Measurements from ENCODE around the gene MST1. TPM values are rescaled to one million over a fixed set of nuclear protein-coding genes. Genes with fewer than 3 reads are reported as not detected.

The MST1 gene
- total RNA-seq, 1 experiment from 2014 or later: 1.7 TPM

- POLR2A ChIA-PET (ENCODE audit: unreplicated experiment): interaction anchor here (0.6 kb wide), 1 partner anchor 563 kb away, joined by 9 read pairs; no protein-coding TSS in a partner anchor
These were observed 17.7 kb downstream of the MST1 start for GRCh38 chr3:49671291-49672288.

GRCh38 chr3:49670940-49671290 is 18.4 kb downstream of the MST1 start:
- intact Hi-C loops (cut with micrococcal nuclease): loop anchor here (1.0 to 5.0 kb wide), 5 partner anchors 33 to 219 kb away; partner anchors contain the start of gene DAG1
- H2AFZ ChIP-seq (ENCODE audit: low read length): no peak overlapping the region
- ATAC-seq: no peak
- peaks cover 41% of the 10 kb centered on the region for H3K4me1 ChIP-seq (ENCODE audit: insufficient read depth, low read length)
- H3K27me3 ChIP-seq (ENCODE audit: low read length): no peaks in the 10 kb centered on the region
- no peaks in the 10 kb centered on the region for H4K20me1 ChIP-seq (ENCODE audit: low read length)
- no peak overlapping the region for H3K4me2 ChIP-seq (ENCODE audit: low read length)
- DNase-seq: no peak
- no peak overlapping the region for H3K27ac ChIP-seq (ENCODE audit: low read length)
- H3F3A ChIP-seq (ENCODE audit: low read length, unreplicated experiment): peaks cover 4% of the 10 kb centered on the region
- H3K4me3 ChIP-seq (ENCODE audit: low read length): no peak overlapping the region
- H3K9me2 ChIP-seq (replicated peaks; ENCODE audit: low read length): no peaks in the 10 kb centered on the region
- H3K36me3 ChIP-seq (ENCODE audit: low read depth, low read length): no peaks in the 10 kb centered on the region
- H3K9me3 ChIP-seq (ENCODE audit: low read length): no peaks in the 10 kb centered on the region
- ChIA-PET POLR2A (ENCODE audit: unreplicated experiment) (no interaction called here), CTCF (interaction anchor here (3.3 kb wide), 1 partner anchor 131 kb away, joined by 52 read pairs; no protein-coding TSS in a partner anchor)
- BruUV-seq (replicated peaks): no TSS peak
- no peak for TF ChIP-seq EZH2 (IDR thresholded peaks at IDR 0.05; ENCODE audit: low read length, unreplicated experiment)
- no peak for TF ChIP-seq EZH2phosphoT487 (IDR thresholded peaks at IDR 0.05; ENCODE audit: borderline replicate concordance, low read length)
- no peak for TF ChIP-seq CTCF (conservative IDR thresholded peaks at IDR 0.05; ENCODE audit: low read depth, low read length)
- peaks cover 22% of the 10 kb centered on the region for H3K79me2 ChIP-seq (ENCODE audit: low read length)
- H3K9ac ChIP-seq (ENCODE audit: low read length): no peak overlapping the region

More at GRCh38 chr3:49671291-49672288, 17.7 kb downstream of the MST1 start:
- Histone ChIP-seq H3K4me1 (ENCODE audit: insufficient read depth, low read length) (peaks cover 41% of the 10 kb centered on the region), H3K9ac (ENCODE audit: low read length) (no peak overlapping the region), H3K36me3 (ENCODE audit: low read depth, low read length) (0 out of 2 replicates have a peak, but pooled peaks cover 5% of the 10 kb centered on the region), H4K20me1 (ENCODE audit: low read length) (no peaks in the 10 kb centered on the region), H3K79me2 (ENCODE audit: low read length) (peaks cover 24% of the 10 kb centered on the region), H2AFZ (ENCODE audit: low read length) (no peak overlapping the region), H3K27me3 (ENCODE audit: low read length) (no peaks in the 10 kb centered on the region), H3K4me2 (ENCODE audit: low read length) (no peak overlapping the region), H3K9me3 (ENCODE audit: low read length) (no peaks in the 10 kb centered on the region), H3K9me2 (replicated peaks; ENCODE audit: low read length) (no peaks in the 10 kb centered on the region), H3K4me3 (ENCODE audit: low read length) (no peak overlapping the region), H3F3A (ENCODE audit: low read length, unreplicated experiment) (peaks cover 4% of the 10 kb centered on the region), H3K27ac (ENCODE audit: low read length) (no peak overlapping the region)
- TF ChIP-seq CTCF (conservative IDR thresholded peaks at IDR 0.05; ENCODE audit: low read depth, low read length) (peak; percentile 90), EZH2phosphoT487 (IDR thresholded peaks at IDR 0.05; ENCODE audit: borderline replicate concordance, low read length) (no peak)
- DNase-seq (peak; percentile 87), ATAC-seq (peak; percentile 5)
- intact Hi-C loops (cut with micrococcal nuclease): loop anchor here (1.0 to 5.0 kb wide), 5 partner anchors 33 to 219 kb away; partner anchors contain the start of gene DAG1
- CTCF ChIA-PET: interaction anchor here (0.6 to 3.3 kb wide), 3 partner anchors 33 to 256 kb away, joined by 3 to 52 read pairs (median 3); no protein-coding TSS in a partner anchor
- BruUV-seq (replicated peaks): no TSS peak
